IMR-90 (cell line): ENCODE results near the gene LDAH.

Source experiments
- BHLHE40 ChIP-seq: fragments of 150-350 bp; IDR thresholded peaks from 2 replicates; pipeline ENCODE4 v1.6.1; 2016; ENCODE audit warnings: mild to moderate bottlenecking, low read depth, low read length
- CEBPB ChIP-seq: IDR thresholded peaks from 2 replicates; pipeline ENCODE4 v1.6.1; 2012; ENCODE audit warnings: low read depth, low read length, improper control_type of control experiment
- CHD1 ChIP-seq: IDR thresholded peaks from 2 replicates; pipeline ENCODE4 v1.6.1; 2012; ENCODE audit warnings: low read depth, low read length, improper control_type of control experiment
- CTCF ChIP-seq: conservative IDR thresholded peaks from 2 replicates; pipeline ENCODE4 v1.5.1; 2012; ENCODE audit warnings: mild to moderate bottlenecking, low read depth, low read length, improper control_type of control experiment
- POLR2A ChIP-seq: IDR thresholded peaks from 2 replicates; pipeline ENCODE4 v1.6.1; 2012; ENCODE audit warnings: mild to moderate bottlenecking, low read depth, low read length
- RAD21 ChIP-seq: IDR thresholded peaks from 2 replicates; pipeline ENCODE4 v1.6.1; 2012; ENCODE audit warnings: low read length, improper control_type of control experiment
- RCOR1 ChIP-seq: IDR thresholded peaks from 2 replicates; pipeline ENCODE4 v1.6.1; 2012; ENCODE audit warnings: mild to moderate bottlenecking, low read length, improper control_type of control experiment; ENCODE audit not compliant: insufficient replicate concordance
- TF ChIP-seq, protein P1 (sequence below): fragments of 150-350 bp; IDR thresholded peaks from 2 replicates; pipeline ENCODE4 v1.6.1; 2017; ENCODE audit warnings: mild to moderate bottlenecking, antibody characterized with exemption, low read length, low read depth

DNA sequence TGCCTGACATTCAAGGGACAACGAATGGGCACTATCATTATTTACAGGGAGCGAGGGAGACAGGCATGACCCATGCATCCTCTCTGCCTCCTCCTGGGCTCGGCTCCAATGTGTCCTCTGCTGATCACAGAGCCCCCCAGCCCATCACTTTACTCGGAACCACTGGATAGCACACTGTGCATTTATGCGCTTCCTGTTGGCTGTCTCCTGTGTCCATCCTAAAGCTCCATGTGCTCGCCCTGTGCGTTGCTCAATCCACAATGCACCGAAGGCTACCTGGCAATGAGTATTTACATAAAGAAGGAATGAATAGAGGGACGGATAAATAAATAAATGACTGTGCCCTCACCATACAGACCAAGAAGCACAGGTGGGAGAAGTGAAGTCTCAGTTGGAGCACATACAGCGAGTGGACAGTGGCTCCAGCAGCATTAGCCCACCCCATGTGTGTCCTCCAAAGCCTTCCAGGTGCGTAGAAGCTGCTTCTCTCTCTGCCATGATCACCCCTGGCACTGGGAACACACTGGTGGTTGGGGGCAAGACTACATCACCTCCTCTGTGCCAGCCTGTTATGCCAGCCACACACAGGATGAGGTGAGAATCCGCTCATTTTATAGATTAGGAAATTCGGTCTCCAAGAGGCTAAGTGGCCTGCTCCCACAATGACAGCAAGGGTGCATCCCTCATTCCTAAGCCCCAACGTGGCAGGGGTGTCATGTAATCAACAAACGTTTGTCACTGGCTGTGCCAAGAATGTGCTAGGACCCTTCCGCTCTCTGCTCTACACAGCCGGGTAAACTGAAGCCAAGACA, 158.3 kb downstream of the LDAH start:
- TF ChIP-seq POLR2A (no peak), BHLHE40 (no peak), CTCF (no peak), RCOR1 (no peak), CEBPB (no peak), CHD1 (no peak), RAD21 (no peak)
- TF ChIP-seq, protein P1, sequence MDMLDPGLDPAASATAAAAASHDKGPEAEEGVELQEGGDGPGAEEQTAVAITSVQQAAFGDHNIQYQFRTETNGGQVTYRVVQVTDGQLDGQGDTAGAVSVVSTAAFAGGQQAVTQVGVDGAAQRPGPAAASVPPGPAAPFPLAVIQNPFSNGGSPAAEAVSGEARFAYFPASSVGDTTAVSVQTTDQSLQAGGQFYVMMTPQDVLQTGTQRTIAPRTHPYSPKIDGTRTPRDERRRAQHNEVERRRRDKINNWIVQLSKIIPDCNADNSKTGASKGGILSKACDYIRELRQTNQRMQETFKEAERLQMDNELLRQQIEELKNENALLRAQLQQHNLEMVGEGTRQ: no peak
